GM23248 (cell line): ENCODE data around the gene CD248. TPM values are rescaled to one million over a fixed set of nuclear protein-coding genes. Genes with fewer than 3 reads are reported as not detected.

ENCODE experiments used
- DNase-seq: peaks from one replicate; pipeline ENCODE4 v3.0.0-alpha.2; 2015
- H2AFZ ChIP-seq: fragments of 200-600 bp; sonication (generic); 2 replicates; pipeline ENCODE4 v1.6.1; 2016; ENCODE audit warnings: antibody characterized with exemption
- H3F3A ChIP-seq: fragments of 200-600 bp; sonication (generic); 2 replicates; pipeline ENCODE4 v1.6.1; 2016; ENCODE audit warnings: mild to moderate bottlenecking, antibody characterized with exemption, mixed run types; ENCODE audit not compliant: insufficient read depth
- H3K27ac ChIP-seq: fragments of 200-600 bp; sonication (generic); 2 replicates; pipeline ENCODE4 v1.5.1; 2016; ENCODE audit warnings: mild to moderate bottlenecking
- H3K27me3 ChIP-seq: fragments of 200-600 bp; sonication (generic); replicated peaks from 2 replicates; pipeline ENCODE4 v1.6.1; 2016; ENCODE audit warnings: mild to moderate bottlenecking; ENCODE audit not compliant: insufficient read depth
- H3K36me3 ChIP-seq: fragments of 200-600 bp; sonication (generic); 2 replicates; pipeline ENCODE4 v1.6.1; 2016; ENCODE audit warnings: low read depth, mild to moderate bottlenecking
- H3K4me1 ChIP-seq: fragments of 200-600 bp; sonication (generic); 2 replicates; pipeline ENCODE4 v1.6.1; 2016; ENCODE audit warnings: mild to moderate bottlenecking; ENCODE audit not compliant: insufficient read depth
- H3K4me2 ChIP-seq: fragments of 200-600 bp; sonication (generic); one replicate; pipeline ENCODE4 v1.6.1; 2016; ENCODE audit warnings: mild to moderate bottlenecking; ENCODE audit not compliant: unreplicated experiment
- H3K4me3 ChIP-seq: fragments of 200-600 bp; sonication (generic); 2 replicates; pipeline ENCODE4 v1.5.1; 2016; ENCODE audit warnings: mild to moderate bottlenecking
- H3K79me2 ChIP-seq: fragments of 200-600 bp; sonication (generic); 2 replicates; pipeline ENCODE4 v1.6.1; 2016; ENCODE audit warnings: mild to moderate bottlenecking; ENCODE audit not compliant: insufficient read depth
- H3K9ac ChIP-seq: fragments of 200-600 bp; sonication (generic); 2 replicates; pipeline ENCODE4 v1.6.1; 2016; ENCODE audit warnings: mild to moderate bottlenecking
- H3K9me2 ChIP-seq: fragments of 200-600 bp; sonication (generic); 2 replicates; pipeline ENCODE4 v1.6.1; 2016; ENCODE audit warnings: mixed run types, mild to moderate bottlenecking, moderate library complexity; ENCODE audit not compliant: insufficient read depth
- H3K9me3 ChIP-seq: fragments of 200-600 bp; sonication (generic); one replicate; pipeline ENCODE4 v1.6.1; 2017; ENCODE audit warnings: low read depth
- H4K20me1 ChIP-seq: fragments of 200-600 bp; sonication (generic); 2 replicates; pipeline ENCODE4 v1.6.0; 2016; ENCODE audit not compliant: insufficient read depth
- EZH2 ChIP-seq: fragments of 200-600 bp; sonication (generic); IDR thresholded peaks from 2 replicates; pipeline ENCODE4 v1.6.1; 2018; ENCODE audit warnings: antibody characterized with exemption, mild to moderate bottlenecking; ENCODE audit not compliant: insufficient read depth, poor library complexity, severe bottlenecking
- EZH2phosphoT487 ChIP-seq: fragments of 200-600 bp; sonication (generic); IDR thresholded peaks from 2 replicates; pipeline ENCODE4 v1.6.1; 2018; ENCODE audit warnings: antibody characterized with exemption, moderate library complexity, mild to moderate bottlenecking, low read depth; ENCODE audit not compliant: insufficient read depth
- WGBS, 2 experiments: methylation state at CpG; one replicate each; pipeline ENCODE4 v1.1.6; 2015 to 2017; ENCODE audit warnings: low lambda C conversion rate in 2 of 2, low coverage in 1 of 2; ENCODE audit errors: missing lambda C conversion rate in 2 of 2; 5-methylcytosine and 5-hydroxymethylcytosine counted together
- in situ Hi-C: fragments of 300-500 bp; cut with MboI; formaldehyde crosslinking; loops from 2 replicates; pipeline ENCODE4 v1.15.0; 2020
- polyA plus RNA-seq: library from polyadenylated mRNA; unstranded; fragments of >200 nt; fragmentation: Nextera tagmentation; extraction: Ambion mirVana; gene quantifications from 2 replicates; pipeline ENCODE4 v1.2.1, GENCODE V29; 2016
- total RNA-seq: library from RNA; depleted of rRNA; stranded (reverse); fragments of >200 nt; shearing (Covaris generic); gene quantifications from 2 replicates; pipeline ENCODE4 v1.2.3, GENCODE V29; 2014

CD248 gene
- total and polyA plus RNA-seq, 2 experiments from 2014 or later = 212 to 616 TPM

DNA sequence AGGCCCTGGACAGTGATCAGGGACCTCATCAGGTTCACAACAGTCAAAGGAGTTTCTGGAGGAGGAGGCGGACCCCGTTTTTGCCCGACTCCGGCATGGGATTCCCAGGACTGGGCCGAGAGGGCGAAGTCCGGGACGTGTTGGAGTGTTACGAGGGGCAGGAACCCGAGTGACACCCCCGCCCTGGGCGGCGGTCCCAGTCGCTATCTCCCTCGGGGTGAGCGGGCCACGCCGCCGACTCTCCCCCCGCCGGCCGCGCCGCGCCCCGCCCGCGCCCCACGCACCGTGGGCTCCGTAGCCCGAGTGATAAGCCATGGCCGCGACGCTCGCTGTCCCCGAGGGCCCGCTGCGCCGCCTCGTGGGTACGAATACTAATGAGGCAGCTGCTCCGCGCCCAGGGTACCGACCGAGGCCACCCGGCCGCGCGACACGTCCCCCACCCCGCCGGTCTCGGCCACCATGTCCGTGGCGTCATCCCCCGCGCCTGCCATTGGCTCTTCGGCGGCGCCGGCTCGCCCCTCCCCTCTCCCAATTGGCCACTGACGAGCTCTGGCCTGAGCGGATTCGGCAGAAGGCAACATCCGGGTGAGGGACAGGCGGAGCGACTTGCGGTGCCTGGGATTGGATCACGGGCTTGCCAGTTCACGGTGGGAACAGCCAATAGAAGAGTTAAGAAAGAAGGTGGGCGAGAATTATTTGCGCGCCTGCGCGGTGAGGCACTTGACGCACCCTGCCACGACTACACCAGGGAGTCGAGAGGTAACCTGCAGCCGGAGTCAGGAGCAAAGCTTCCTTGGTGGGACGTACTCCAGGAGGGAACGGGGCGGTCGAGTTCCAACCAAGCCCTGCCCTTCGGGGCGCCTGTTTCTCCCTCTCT is 27.9 kb downstream of the CD248 start, which contains the start of gene YIF1A:
YIF1A (minus strand) TSS at position 473 of the 877 bp plus-strand sequence; CDS start at position 315, 158 bp downstream.
- H3K4me3 ChIP-seq = peak within 1 kb of the TSS; percentile 95
- in situ Hi-C loops = no loop called here
- DNase-seq = peak; percentile 99

DNA sequence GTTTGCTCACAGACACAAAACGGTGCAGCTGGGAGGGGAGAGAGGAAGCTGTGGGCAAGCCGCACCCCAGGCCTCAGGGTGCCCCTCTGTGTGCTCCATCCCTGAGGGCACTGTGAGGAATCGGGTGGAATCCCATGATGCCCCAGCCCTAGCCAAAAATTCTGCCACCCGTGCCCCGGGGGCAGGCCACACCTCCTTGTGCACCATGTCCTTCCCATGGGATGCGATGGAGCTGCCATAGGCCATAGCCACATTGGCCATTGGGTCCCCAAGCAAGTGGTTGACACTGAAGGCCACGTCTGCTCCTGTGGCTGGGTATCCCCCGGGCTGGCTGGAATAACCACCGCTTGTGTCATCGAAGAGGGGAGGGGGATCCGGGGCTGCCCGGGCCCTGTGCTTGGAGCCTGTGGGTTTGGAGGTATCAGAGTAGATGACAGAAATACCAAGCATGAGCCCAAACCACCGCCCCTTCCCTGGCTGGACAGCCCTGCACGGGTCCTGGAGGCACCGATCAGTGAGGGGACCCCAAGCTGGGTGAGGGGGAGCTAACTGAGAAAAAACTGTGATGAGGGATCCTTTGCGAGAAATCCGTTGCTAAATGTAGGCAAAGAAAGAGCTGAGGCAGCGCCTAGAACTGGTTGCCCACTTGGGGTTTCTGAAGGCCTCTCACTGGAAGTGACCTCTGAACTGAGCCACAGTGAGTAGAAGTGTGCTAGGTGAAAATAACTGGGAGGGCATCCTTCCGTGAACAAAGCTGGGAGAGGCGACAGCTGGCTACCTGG is 28.8 kb downstream of the CD248 start:
- no peaks in the 10 kb centered on the region for H3K9me2 ChIP-seq
- H2AFZ ChIP-seq = peak overlapping the region; percentile 48
- TF ChIP-seq EZH2 (no peak), EZH2phosphoT487 (no peak)
- WGBS, 2 experiments = 20 to 21% methylated on average over 20 of the region's 20 CpGs
- no peaks in the 10 kb centered on the region for H3K36me3 ChIP-seq
- peaks cover 14% of the 10 kb centered on the region; the same call in 1 of the 2 replicates for H3K4me1 ChIP-seq
- H3F3A ChIP-seq = peaks cover 15% of the 10 kb centered on the region; the same call in 1 of the 2 replicates
- H4K20me1 ChIP-seq = no peaks in the 10 kb centered on the region
- no peaks in the 10 kb centered on the region for H3K9me3 ChIP-seq
- peak overlapping the region; percentile 97 for H3K9ac ChIP-seq
- H3K79me2 ChIP-seq = peaks cover 41% of the 10 kb centered on the region
- DNase-seq = peak; percentile 56
- in situ Hi-C loops = no loop called here
- peak overlapping the region; percentile 99 for H3K27ac ChIP-seq
- peaks cover 11% of the 10 kb centered on the region for H3K27me3 ChIP-seq
- H3K4me2 ChIP-seq = peak overlapping the region; percentile 97
- H3K4me3 ChIP-seq = peak overlapping the region; percentile 95

More for the DNA sequence above, 27.9 kb downstream of the CD248 start, which contains the start of gene YIF1A:
- H2AFZ ChIP-seq = peak within 1 kb of the TSS; percentile 62
- H3K9me2 ChIP-seq = no peaks in the 10 kb centered on the region
- WGBS, 2 experiments = 1 to 2% methylated on average over 62 to 64 of the region's 87 CpGs
- peak within 1 kb of the TSS; percentile 97 for H3K9ac ChIP-seq
- H3F3A ChIP-seq = 0 out of 2 replicates have a peak, but pooled peaks cover 10% of the 10 kb centered on the region
- no peaks in the 10 kb centered on the region for H3K9me3 ChIP-seq
- H3K27ac ChIP-seq = peak within 1 kb of the TSS; percentile 99
- TF ChIP-seq EZH2phosphoT487 (no peak), EZH2 (no peak)
- H3K36me3 ChIP-seq = no peaks in the 10 kb centered on the region
- no peaks in the 10 kb centered on the region for H4K20me1 ChIP-seq
- H3K79me2 ChIP-seq = peaks cover 41% of the 10 kb centered on the region
- H3K4me2 ChIP-seq = peak within 1 kb of the TSS; percentile 97
- peaks cover 14% of the 10 kb centered on the region; the same call in 1 of the 2 replicates for H3K4me1 ChIP-seq
- peaks cover 11% of the 10 kb centered on the region for H3K27me3 ChIP-seq

DNA sequence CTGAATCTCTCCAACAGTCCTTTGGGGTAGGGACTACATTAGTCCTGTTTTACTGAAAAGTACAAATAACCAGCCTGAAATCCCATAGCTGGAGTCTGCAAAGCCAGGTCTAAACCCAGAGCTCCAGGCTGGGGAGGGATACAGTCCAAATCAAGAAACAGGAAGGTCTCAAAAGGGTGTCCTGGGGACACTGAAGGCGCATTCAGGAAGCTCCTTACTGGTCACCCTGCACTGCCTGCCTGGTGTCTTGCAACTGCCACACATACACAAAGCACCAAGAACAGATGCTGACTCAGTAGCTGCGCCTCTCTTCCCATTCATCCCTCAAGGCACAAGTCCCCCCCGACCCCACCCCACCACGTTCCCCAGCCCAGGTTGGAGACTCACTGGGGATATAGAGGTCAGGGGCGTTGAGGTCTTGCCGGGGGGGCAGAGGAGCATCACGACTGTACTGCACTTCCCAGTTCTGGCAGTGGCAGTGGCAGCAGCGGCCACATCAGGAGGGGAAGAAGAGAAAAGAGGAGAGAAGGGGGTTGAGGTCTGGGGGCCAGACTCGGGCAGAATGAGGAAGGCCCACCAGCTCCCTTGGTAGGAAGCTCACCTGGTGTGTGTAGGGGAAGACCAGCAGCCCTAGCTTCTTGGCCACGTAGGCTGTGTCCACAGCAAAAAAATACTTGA is 29.5 kb downstream of the CD248 start:
- H3K27ac ChIP-seq = peak overlapping the region; percentile 99
- H3F3A ChIP-seq = peaks cover 17% of the 10 kb centered on the region; the same call in 1 of the 2 replicates
- peaks cover 14% of the 10 kb centered on the region; the same call in 1 of the 2 replicates for H3K4me1 ChIP-seq
- WGBS, 2 experiments = 41 to 52% methylated on average over 8 to 10 of the region's 10 CpGs
- TF ChIP-seq EZH2 (no peak), EZH2phosphoT487 (no peak)
- H3K36me3 ChIP-seq = no peaks in the 10 kb centered on the region
- H2AFZ ChIP-seq = no peak overlapping the region
- peak overlapping the region; percentile 97 for H3K9ac ChIP-seq
- H3K9me3 ChIP-seq = no peaks in the 10 kb centered on the region
- H3K4me3 ChIP-seq = peak overlapping the region; percentile 95
- in situ Hi-C loops = no loop called here
- H3K4me2 ChIP-seq = peak overlapping the region; percentile 97
- H3K79me2 ChIP-seq = peaks cover 41% of the 10 kb centered on the region
- DNase-seq = peak; percentile 25
- H4K20me1 ChIP-seq = no peaks in the 10 kb centered on the region
- no peaks in the 10 kb centered on the region for H3K9me2 ChIP-seq
- H3K27me3 ChIP-seq = peaks cover 8% of the 10 kb centered on the region
